Measurements from ENCODE around the gene OPTN.

Gene OPTN

GRCh38 chr10:13139676-13140075 is 39.7 kb downstream of the OPTN start:
- no peak for TF ChIP-seq CTCF (IDR thresholded peaks at IDR 0.05; ENCODE audit: insufficient read depth, low read length, poor library complexity, severe bottlenecking)
- Histone ChIP-seq H3K36me3 (ENCODE audit: control insufficient read depth, insufficient read depth, low read length) (peaks cover 11% of the 10 kb centered on the region), H3K4me3 (replicated peaks; ENCODE audit: low read depth, low read length) (no peak overlapping the region), H3K27me3 (replicated peaks; ENCODE audit: control insufficient read depth, insufficient read depth, low read length) (no peaks in the 10 kb centered on the region)
- DNase-seq (ENCODE audit: extremely low read depth, insufficient read length) = no peak

- TF ChIP-seq CTCF (IDR thresholded peaks at IDR 0.05; ENCODE audit: insufficient read depth, low read length, poor library complexity, severe bottlenecking) = no peak
- DNase-seq (ENCODE audit: extremely low read depth, insufficient read length) = no peak
- Histone ChIP-seq H3K27me3 (replicated peaks; ENCODE audit: control insufficient read depth, insufficient read depth, low read length) (no peaks in the 10 kb centered on the region), H3K4me3 (replicated peaks; ENCODE audit: low read depth, low read length) (no peak overlapping the region), H3K36me3 (ENCODE audit: control insufficient read depth, insufficient read depth, low read length) (peaks cover 4% of the 10 kb centered on the region; the same call in 1 of the 2 replicates)
Observed at GRCh38 chr10:13140627-13141190, 40.7 kb downstream of the OPTN start.

GRCh38 chr10:13143766-13144165 is 43.8 kb downstream of the OPTN start:
- DNase-seq (ENCODE audit: extremely low read depth, insufficient read length) = no peak
- Histone ChIP-seq H3K27me3 (replicated peaks; ENCODE audit: control insufficient read depth, insufficient read depth, low read length) (no peaks in the 10 kb centered on the region), H3K4me3 (replicated peaks; ENCODE audit: low read depth, low read length) (no peak overlapping the region), H3K36me3 (ENCODE audit: control insufficient read depth, insufficient read depth, low read length) (no peaks in the 10 kb centered on the region; the same call in 1 of the 2 replicates)
- TF ChIP-seq CTCF (IDR thresholded peaks at IDR 0.05; ENCODE audit: insufficient read depth, low read length, poor library complexity, severe bottlenecking) = no peak

- no peak for TF ChIP-seq CTCF (IDR thresholded peaks at IDR 0.05; ENCODE audit: insufficient read depth, low read length, poor library complexity, severe bottlenecking)
- DNase-seq (ENCODE audit: extremely low read depth, insufficient read length) = no peak
- no peaks in the 10 kb centered on the region for H3K27me3 ChIP-seq (replicated peaks; ENCODE audit: control insufficient read depth, insufficient read depth, low read length)
- no peaks in the 10 kb centered on the region; the same call in 1 of the 2 replicates for H3K36me3 ChIP-seq (ENCODE audit: control insufficient read depth, insufficient read depth, low read length)
- H3K4me3 ChIP-seq (replicated peaks; ENCODE audit: low read depth, low read length) = no peak overlapping the region
Observed at GRCh38 chr10:13144814-13145213, 44.9 kb downstream of the OPTN start.

- DNase-seq (ENCODE audit: extremely low read depth, insufficient read length) = no peak
- Histone ChIP-seq H3K36me3 (ENCODE audit: control insufficient read depth, insufficient read depth, low read length) (no peaks in the 10 kb centered on the region; the same call in 1 of the 2 replicates), H3K4me3 (replicated peaks; ENCODE audit: low read depth, low read length) (no peak overlapping the region), H3K27me3 (replicated peaks; ENCODE audit: control insufficient read depth, insufficient read depth, low read length) (no peaks in the 10 kb centered on the region)
- no peak for TF ChIP-seq CTCF (IDR thresholded peaks at IDR 0.05; ENCODE audit: insufficient read depth, low read length, poor library complexity, severe bottlenecking)
Observed at GRCh38 chr10:13146379-13146778, 46.4 kb downstream of the OPTN start.

- H3K27me3 ChIP-seq (replicated peaks; ENCODE audit: control insufficient read depth, insufficient read depth, low read length) = no peaks in the 10 kb centered on the region
- no peak for DNase-seq (ENCODE audit: extremely low read depth, insufficient read length)
- no peaks in the 10 kb centered on the region; the same call in 1 of the 2 replicates for H3K36me3 ChIP-seq (ENCODE audit: control insufficient read depth, insufficient read depth, low read length)
- TF ChIP-seq CTCF (IDR thresholded peaks at IDR 0.05; ENCODE audit: insufficient read depth, low read length, poor library complexity, severe bottlenecking) = no peak
- H3K4me3 ChIP-seq (replicated peaks; ENCODE audit: low read depth, low read length) = no peak overlapping the region
Observed at GRCh38 chr10:13147161-13147560, 47.2 kb downstream of the OPTN start.
